CD4-positive, alpha-beta memory T cell (primary cell): ENCODE results near the gene RIMBP3B. TPM values are rescaled to one million over a fixed set of nuclear protein-coding genes. Genes with fewer than 3 reads are reported as not detected.
"Not testable (repeated sequence)": the region's sequence is repeated elsewhere in the genome, so short reads cannot be mapped to it uniquely, and the experiment has no call there.

Experiments
- CTCF ChIA-PET: fragments of 350-600 bp; sonication (Branson Sonifier 250); formaldehyde crosslinking; loops from one replicate; lab custom pipeline; 2021; ENCODE audit warnings: inconsistent platforms; ENCODE audit not compliant: partially characterized antibody; lab: Charles Lee
- POLR2A ChIA-PET: fragments of 350-600 bp; sonication (Branson Sonifier 250); formaldehyde crosslinking; loops from one replicate; lab custom pipeline; 2021; ENCODE audit not compliant: partially characterized antibody; lab: Charles Lee
- DNase-seq, 5 donors: peaks; one replicate each; pipeline versions ENCODE4 v3.0.0 to v3.0.0-alpha.2; 2020 to 2022; ENCODE audit warnings: mixed read lengths in 1 of 5
- H3K27ac ChIP-seq: one replicate; pipeline ENCODE4 v1.7.0; 2013; ENCODE audit warnings: low read depth, low read length
- H3K27me3 ChIP-seq: 2 replicates; pipeline ENCODE4 v1.7.0; 2013; ENCODE audit warnings: mild to moderate bottlenecking, low read length, moderate library complexity; ENCODE audit not compliant: insufficient read depth
- H3K36me3 ChIP-seq: 2 replicates; pipeline ENCODE4 v1.7.0; 2013; ENCODE audit warnings: mild to moderate bottlenecking, low read length, moderate library complexity; ENCODE audit not compliant: insufficient read depth
- H3K4me1 ChIP-seq: 2 replicates; pipeline ENCODE4 v1.7.0; 2013; ENCODE audit warnings: mild to moderate bottlenecking, low read length, moderate library complexity; ENCODE audit not compliant: insufficient read depth
- H3K4me3 ChIP-seq, 2 donors: one replicate each; pipeline ENCODE4 v1.7.0; 2013; ENCODE audit warnings: low read length in 2 of 2, mild to moderate bottlenecking in 1 of 2
- H3K9me3 ChIP-seq, 2 donors: one replicate each; pipeline ENCODE4 v1.7.0; 2013; ENCODE audit warnings: low read length in 2 of 2, control low read depth in 1 of 2; ENCODE audit not compliant: control insufficient read depth in 1 of 2
- H3K27ac Mint-ChIP-seq, 7 donors: one replicate each; pipeline ENCODE4 v1.8.0; 2020 to 2021; ENCODE audit warnings: mixed read lengths in 7 of 7, mild to moderate bottlenecking in 6 of 7, inconsistent platforms in 3 of 7, moderate library complexity in 3 of 7
- H3K27me3 Mint-ChIP-seq, 2 donors: one replicate each; pipeline ENCODE4 v1.8.0; 2020 to 2021; ENCODE audit warnings: mixed read lengths in 2 of 2
- H3K36me3 Mint-ChIP-seq, 2 donors: one replicate each; pipeline ENCODE4 v1.8.0; 2020 to 2021; ENCODE audit warnings: mixed read lengths in 2 of 2, inconsistent platforms in 1 of 2, mild to moderate bottlenecking in 1 of 2
- H3K4me1 Mint-ChIP-seq, 4 donors: one replicate each; pipeline ENCODE4 v1.8.0; 2020 to 2021; ENCODE audit warnings: mixed read lengths in 4 of 4, mild to moderate bottlenecking in 1 of 4
- H3K4me3 Mint-ChIP-seq, 8 donors: one replicate each; pipeline ENCODE4 v1.8.0; 2020 to 2021; ENCODE audit warnings: mixed read lengths in 8 of 8, mild to moderate bottlenecking in 7 of 8, moderate library complexity in 6 of 8, inconsistent platforms in 3 of 8
- H3K9me3 Mint-ChIP-seq, 8 donors: one replicate each; pipeline ENCODE4 v1.8.0; 2020 to 2021; ENCODE audit warnings: mixed read lengths in 8 of 8, mild to moderate bottlenecking in 5 of 8, inconsistent platforms in 3 of 8, moderate library complexity in 1 of 8
- intact Hi-C: fragments of 100-400 bp; cut with micrococcal nuclease; formaldehyde crosslinking; loops from one replicate; pipeline ENCODE4 v1.15.1; 2023
- polyA plus RNA-seq, 2 donors: library from polyadenylated mRNA; unstranded; fragments of 300-500 nt; fragmentation: Illumina TruSeq; gene quantifications; one replicate each; pipeline ENCODE4 v1.2.3, GENCODE V29; 2021
- total RNA-seq, 2 experiments: library from RNA; stranded (reverse); gene quantifications; one replicate each; pipeline ENCODE4 v1.2.3, GENCODE V29; 2021

The RIMBP3B gene
- total and polyA plus RNA-seq, 4 experiments from 2014 or later = 0.09 to 4.0 (median 2.2) TPM

DNA sequence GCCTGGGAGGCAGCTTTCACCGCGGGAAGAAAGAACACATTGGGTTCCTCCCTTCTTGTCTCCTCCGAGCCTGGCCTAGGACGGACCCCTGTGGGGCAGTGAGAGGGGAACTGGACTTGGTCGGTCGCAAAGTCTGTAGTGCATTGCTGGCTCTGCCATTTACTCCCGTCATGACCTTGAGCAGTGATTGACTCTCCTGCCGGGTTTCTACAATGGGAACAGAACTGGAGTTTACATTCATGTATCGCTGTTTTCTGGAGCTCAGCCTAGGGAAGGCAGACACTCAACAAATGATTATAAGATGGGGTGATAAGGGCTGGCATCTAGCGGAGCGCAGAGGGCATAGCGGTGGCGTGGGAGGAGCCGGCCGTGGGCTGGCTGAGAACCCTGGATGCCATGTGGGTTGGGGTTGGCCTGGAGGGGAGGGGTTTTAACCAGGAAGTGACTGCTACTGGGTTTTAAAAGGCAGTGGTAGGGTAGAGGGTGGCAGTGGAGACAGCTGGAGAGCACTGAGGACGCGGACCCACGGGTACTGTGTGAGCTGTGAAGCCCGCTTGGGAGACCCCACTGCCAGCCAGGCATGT lies 36.7 kb downstream of the RIMBP3B start:
- H3K4me3 ChIP-seq, CTCF ChIA-PET, H3K4me1 ChIP-seq, H3K36me3 ChIP-seq, H3K4me1 Mint-ChIP-seq, H3K4me3 Mint-ChIP-seq, H3K27ac ChIP-seq, H3K27me3 Mint-ChIP-seq, POLR2A ChIA-PET, H3K9me3 Mint-ChIP-seq, H3K36me3 Mint-ChIP-seq, intact Hi-C loops, H3K9me3 ChIP-seq, H3K27ac Mint-ChIP-seq, H3K27me3 ChIP-seq: not testable (repeated sequence)
- peak in 3 of 5 donors; percentile 11 to 30 (median 12) for DNase-seq

DNA sequence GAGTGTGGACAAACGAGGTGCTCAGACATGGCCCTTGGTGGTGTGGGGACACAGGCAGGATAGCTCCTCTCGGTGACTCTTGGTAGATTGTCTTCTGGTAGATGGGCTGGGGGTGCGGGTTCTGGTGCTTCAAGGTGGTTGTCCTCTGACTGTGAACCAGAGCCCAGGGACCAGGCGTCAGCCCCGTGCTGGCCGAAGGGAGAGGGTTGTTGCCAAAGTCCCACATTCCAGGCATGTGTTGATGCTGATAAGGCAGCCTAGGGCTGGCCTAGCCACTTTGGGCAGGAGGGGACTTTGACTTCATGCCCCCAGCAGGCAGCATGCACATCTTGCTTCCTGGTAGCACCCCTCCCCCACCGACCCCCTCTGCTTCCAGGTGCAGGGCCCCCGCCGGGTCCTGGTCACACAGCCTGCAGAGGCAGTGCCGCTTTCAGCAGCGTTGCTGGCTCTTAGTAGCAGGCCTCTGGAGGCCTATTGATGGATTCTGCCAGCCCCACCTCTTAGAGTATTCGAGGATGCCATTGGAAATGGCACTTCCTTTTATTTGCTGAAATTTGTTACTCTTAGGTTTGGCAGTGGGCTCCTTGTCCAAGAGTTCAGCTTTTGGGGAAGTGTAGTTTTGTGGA lies 40.6 kb downstream of the RIMBP3B start:
- H3K4me3 Mint-ChIP-seq, H3K4me1 Mint-ChIP-seq, H3K27me3 Mint-ChIP-seq, H3K27ac ChIP-seq, H3K36me3 Mint-ChIP-seq, H3K9me3 ChIP-seq, CTCF ChIA-PET, H3K36me3 ChIP-seq, DNase-seq, H3K27me3 ChIP-seq, H3K4me1 ChIP-seq, POLR2A ChIA-PET, H3K4me3 ChIP-seq, H3K27ac Mint-ChIP-seq, H3K9me3 Mint-ChIP-seq, intact Hi-C loops: not testable (repeated sequence)

DNA sequence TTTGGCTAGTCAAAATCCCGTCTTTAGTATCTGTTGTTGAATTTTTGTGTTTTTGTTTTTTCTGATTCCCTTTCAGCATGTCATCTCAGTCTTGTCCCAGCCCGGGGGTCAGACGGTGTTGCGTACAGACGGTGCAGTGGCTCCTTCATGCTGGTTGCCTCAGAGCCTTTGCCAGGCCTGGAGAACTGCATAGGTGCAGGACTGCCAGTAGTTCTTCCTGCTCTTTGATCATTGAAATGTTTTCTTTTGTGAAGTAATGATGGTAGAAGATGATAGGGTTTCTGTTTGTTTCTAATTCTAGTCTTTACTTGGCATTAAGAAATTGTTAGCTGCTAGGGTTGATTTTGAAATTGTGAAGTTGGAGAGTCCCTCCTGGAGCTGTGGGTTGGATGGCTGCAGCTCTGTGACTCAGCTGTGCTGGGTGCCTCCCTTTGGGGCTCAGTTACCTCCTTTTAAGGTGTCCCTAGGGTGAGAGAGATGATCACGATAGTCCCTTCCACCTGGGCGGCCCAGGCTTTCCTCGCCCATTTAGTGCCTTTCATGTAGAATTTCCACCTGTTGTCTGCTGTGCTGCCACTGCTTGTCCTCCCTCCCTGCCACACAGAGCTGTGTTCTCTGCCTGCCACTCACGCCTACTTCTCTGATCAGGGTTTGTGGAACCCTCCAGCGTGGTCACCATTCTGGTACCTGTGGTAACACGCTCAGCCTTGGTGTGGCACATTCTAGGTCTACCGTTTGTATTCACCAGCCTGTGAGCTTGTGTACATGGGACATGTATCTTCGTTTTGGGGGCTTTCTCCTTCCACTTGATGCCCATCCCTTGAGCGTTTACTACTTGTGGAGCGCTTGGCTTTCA lies 51.1 kb downstream of the RIMBP3B start:
- H3K36me3 Mint-ChIP-seq, H3K27me3 ChIP-seq, intact Hi-C loops, H3K4me1 ChIP-seq, DNase-seq, H3K36me3 ChIP-seq, H3K9me3 Mint-ChIP-seq, POLR2A ChIA-PET, H3K4me3 ChIP-seq, H3K27me3 Mint-ChIP-seq, H3K27ac ChIP-seq, H3K4me3 Mint-ChIP-seq, H3K4me1 Mint-ChIP-seq, H3K9me3 ChIP-seq, CTCF ChIA-PET, H3K27ac Mint-ChIP-seq: not testable (repeated sequence)

DNA sequence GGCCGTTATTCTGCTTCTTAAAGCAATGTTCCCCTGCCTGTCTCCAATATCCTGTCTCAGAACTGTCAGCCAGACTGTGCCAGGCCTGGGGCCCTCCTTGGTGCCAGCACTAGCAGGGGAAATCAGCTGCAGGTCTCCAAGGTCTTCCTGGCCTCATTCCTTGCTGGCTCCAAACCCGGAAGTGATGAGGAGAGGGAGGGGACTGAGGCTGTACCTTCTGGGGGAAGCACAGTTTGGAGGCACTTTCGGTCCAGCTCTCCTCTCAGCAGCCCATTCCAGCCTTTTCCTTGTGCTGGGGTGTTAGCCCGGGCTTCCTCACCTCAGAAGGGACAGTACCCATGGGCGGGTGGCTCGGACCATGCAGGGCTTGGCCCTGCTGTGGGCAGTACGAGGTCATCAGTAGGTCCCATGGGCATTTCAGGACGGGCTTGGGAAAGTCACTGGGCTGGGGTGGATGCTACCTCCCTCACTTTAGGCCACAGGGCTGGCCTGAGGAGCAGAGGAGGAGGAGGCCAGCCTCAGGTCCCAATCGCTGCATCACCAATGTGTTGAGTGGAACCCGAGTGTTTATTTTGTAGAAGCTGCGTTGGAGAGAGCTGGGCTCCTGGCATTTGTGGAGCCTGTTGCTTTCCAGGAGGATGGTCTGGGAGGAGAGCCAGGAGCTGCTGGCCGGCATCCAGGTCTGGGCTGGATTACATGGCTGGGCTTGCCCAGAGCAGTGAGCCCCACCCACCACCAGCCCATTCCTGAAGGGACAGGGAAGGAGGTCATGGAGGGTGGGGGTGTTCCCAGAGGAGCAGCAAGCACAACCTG lies 52.7 kb downstream of the RIMBP3B start:
- H3K36me3 Mint-ChIP-seq, H3K27ac Mint-ChIP-seq, CTCF ChIA-PET, H3K4me1 Mint-ChIP-seq, H3K27ac ChIP-seq, H3K27me3 Mint-ChIP-seq, intact Hi-C loops, H3K4me3 ChIP-seq, H3K36me3 ChIP-seq, H3K4me1 ChIP-seq, POLR2A ChIA-PET, H3K9me3 ChIP-seq, DNase-seq, H3K27me3 ChIP-seq, H3K9me3 Mint-ChIP-seq, H3K4me3 Mint-ChIP-seq: not testable (repeated sequence)

DNA sequence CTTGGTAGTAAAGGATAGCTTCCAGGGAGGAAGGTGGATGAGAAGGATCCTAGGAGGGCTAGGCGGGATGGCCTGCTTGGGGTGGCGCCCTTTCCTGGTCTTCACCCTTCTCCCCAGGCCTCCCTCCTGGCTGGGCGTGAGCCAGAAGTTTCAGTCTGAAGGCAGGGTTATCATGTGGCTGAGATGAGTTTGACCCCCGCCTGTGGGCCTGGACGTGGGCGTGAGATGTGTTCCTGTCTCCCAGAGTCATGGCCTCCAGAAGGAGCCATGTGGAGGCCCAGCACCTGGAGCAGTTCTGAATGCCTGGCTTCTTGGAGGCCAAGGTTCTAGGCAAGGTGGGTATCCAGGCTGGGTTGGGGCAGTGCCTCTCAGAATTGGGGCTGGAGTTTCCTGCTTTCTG lies 54.5 kb downstream of the RIMBP3B start:
- intact Hi-C loops, CTCF ChIA-PET, H3K9me3 ChIP-seq, H3K4me3 ChIP-seq, H3K4me1 ChIP-seq, H3K27me3 ChIP-seq, H3K27me3 Mint-ChIP-seq, H3K4me3 Mint-ChIP-seq, H3K9me3 Mint-ChIP-seq, H3K4me1 Mint-ChIP-seq, H3K36me3 Mint-ChIP-seq, H3K27ac ChIP-seq, H3K27ac Mint-ChIP-seq, POLR2A ChIA-PET, DNase-seq, H3K36me3 ChIP-seq: not testable (repeated sequence)

Other genes starting within 250 kb of the RIMBP3B start
- 10 to 100 TPM in 1 of 2 experiments, 1 to 10 TPM in 1; 8.9 to 10.6 TPM for gene HIC2, start 33.6 kb downstream of the RIMBP3B start, total RNA-seq
- under 1 TPM; 0.21 to 0.91 TPM for gene HIC2, start 33.6 kb downstream of the RIMBP3B start, polyA plus RNA-seq
- gene TMEM191C, start 83.6 kb downstream of the RIMBP3B start, total RNA-seq = 1 to 10 TPM; 3.5 to 4.8 TPM
- 1 to 10 TPM; 3.1 to 3.6 TPM for gene TMEM191C, start 83.6 kb downstream of the RIMBP3B start, polyA plus RNA-seq
- 1 to 10 TPM; 4.5 to 4.9 TPM for gene RIMBP3C, start 167.7 kb downstream of the RIMBP3B start, total RNA-seq
- gene RIMBP3C, start 167.7 kb downstream of the RIMBP3B start, polyA plus RNA-seq = under 1 TPM in 1 of 2 donors, not detected in 1; 0.49 TPM
- gene UBE2L3, start 184.0 kb downstream of the RIMBP3B start, total RNA-seq = 10 to 100 TPM; 39.2 to 39.3 TPM
- 100 to 1,000 TPM; 104 to 116 TPM for gene UBE2L3, start 184.0 kb downstream of the RIMBP3B start, polyA plus RNA-seq
- 10 to 100 TPM; 45.7 to 46.0 TPM for gene YDJC, start 246.3 kb downstream of the RIMBP3B start, total RNA-seq
- 10 to 100 TPM; 47.5 to 52.8 TPM for gene YDJC, start 246.3 kb downstream of the RIMBP3B start, polyA plus RNA-seq
- under 1 TPM; 0.19 to 0.29 TPM for gene CCDC116, start 249.0 kb downstream of the RIMBP3B start, total RNA-seq
- not detected for gene CCDC116, start 249.0 kb downstream of the RIMBP3B start, polyA plus RNA-seq